MM.1S (cell line): ENCODE data around the gene PTPRN2.
"Not testable (repeated sequence)": the region's sequence is repeated elsewhere in the genome, so short reads cannot be mapped to it uniquely, and the experiment has no call there.

Experiments used
- EZH2 ChIP-seq: fragments of 300-600 bp; sonication (generic); optimal IDR thresholded peaks from 2 replicates; pipeline ENCODE3; 2017; ENCODE audit warnings: low read depth, mild to moderate bottlenecking, antibody characterized with exemption, low read length, mixed read lengths
- EZH2phosphoT487 ChIP-seq: fragments of 300-600 bp; sonication (generic); IDR thresholded peaks from 2 replicates; pipeline ENCODE4 v1.6.1; 2018; ENCODE audit warnings: antibody characterized with exemption, low read length
- TF ChIP-seq, protein P1 (sequence below): fragments of 300-600 bp; sonication (generic); IDR thresholded peaks from 2 replicates; pipeline ENCODE4 v1.5.1; 2016; ENCODE audit warnings: antibody characterized with exemption, low read length, mixed read lengths

DNA sequence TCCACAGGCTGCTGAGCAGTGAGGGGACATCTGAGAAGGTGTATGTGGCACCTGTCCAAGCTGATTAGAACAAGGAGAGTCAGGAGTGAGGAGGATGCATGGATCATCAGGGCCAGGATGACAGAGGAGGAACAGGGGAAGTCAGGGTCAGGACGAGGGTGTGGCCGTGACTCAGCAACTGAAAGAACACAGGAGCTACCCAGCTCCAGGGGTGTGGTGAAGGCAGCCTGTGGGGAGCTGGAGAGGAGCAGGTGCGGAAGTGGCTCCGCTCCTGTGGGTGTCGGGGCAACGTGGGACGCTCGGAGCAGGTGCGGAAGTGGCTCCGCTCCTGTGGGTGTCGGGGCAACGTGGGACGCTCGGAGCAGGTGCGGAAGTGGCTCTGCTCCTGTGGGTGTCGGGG lies 79.3 kb downstream of the PTPRN2 start:
- not testable (repeated sequence) for TF ChIP-seq EZH2, EZH2phosphoT487
- TF ChIP-seq, protein P1, sequence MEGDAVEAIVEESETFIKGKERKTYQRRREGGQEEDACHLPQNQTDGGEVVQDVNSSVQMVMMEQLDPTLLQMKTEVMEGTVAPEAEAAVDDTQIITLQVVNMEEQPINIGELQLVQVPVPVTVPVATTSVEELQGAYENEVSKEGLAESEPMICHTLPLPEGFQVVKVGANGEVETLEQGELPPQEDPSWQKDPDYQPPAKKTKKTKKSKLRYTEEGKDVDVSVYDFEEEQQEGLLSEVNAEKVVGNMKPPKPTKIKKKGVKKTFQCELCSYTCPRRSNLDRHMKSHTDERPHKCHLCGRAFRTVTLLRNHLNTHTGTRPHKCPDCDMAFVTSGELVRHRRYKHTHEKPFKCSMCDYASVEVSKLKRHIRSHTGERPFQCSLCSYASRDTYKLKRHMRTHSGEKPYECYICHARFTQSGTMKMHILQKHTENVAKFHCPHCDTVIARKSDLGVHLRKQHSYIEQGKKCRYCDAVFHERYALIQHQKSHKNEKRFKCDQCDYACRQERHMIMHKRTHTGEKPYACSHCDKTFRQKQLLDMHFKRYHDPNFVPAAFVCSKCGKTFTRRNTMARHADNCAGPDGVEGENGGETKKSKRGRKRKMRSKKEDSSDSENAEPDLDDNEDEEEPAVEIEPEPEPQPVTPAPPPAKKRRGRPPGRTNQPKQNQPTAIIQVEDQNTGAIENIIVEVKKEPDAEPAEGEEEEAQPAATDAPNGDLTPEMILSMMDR: not testable (repeated sequence)
